K562 (cell line): ENCODE results near the gene MIP. TPM values are rescaled to one million over a fixed set of nuclear protein-coding genes. Genes with fewer than 3 reads are reported as not detected.

Experiments
- ATAC-seq: fragments of 200-7000 bp; cut with Tn5 transposase; 3 replicates; pipeline ENCODE4 v1.9.1; 2020; ENCODE audit warnings: moderate library complexity
- BruUV-seq: library from RNA; stranded (reverse); fragments of 400-500 nt; replicated peaks from 2 replicates; lab custom pipeline; 2021; lab: Mats Ljungman, UMichigan
- CTCF ChIA-PET: fragments of 300-600 bp; formaldehyde crosslinking; extraction: SDS; loops from one replicate; lab custom pipeline; 2021; ENCODE audit warnings: low intra/inter-chr PET ratio; lab: Yijun Ruan, JAX
- POLR2A ChIA-PET: fragments of 300-600, 350-650 bp; sonication (Branson Sonifier 250); formaldehyde crosslinking; extraction: SDS; loops from one replicate; lab custom pipeline; 2021; ENCODE audit warnings: antibody characterized with exemption, inconsistent platforms; lab: Yijun Ruan, JAX
- DNase-seq, 4 experiments: peaks; one replicate each; pipeline versions ENCODE4 v3.0.0 to v3.0.0-alpha.2; 2011 to 2018; ENCODE audit warnings: low spot score in 3 of 4, mixed read lengths in 3 of 4; ENCODE audit errors: extremely low read depth in 1 of 4
- FAIRE-seq: peaks from 2 replicates; lab custom pipeline; 2011; peaks lifted over from hg19 to GRCh38; lab: Jason Lieb, UNC
- H2AFZ ChIP-seq: 2 replicates; pipeline ENCODE4 v1.6.0; 2011; ENCODE audit warnings: low read depth, low read length, control low read depth, inconsistent platforms
- H3K27ac ChIP-seq: fragments of 200-600 bp; 3 replicates; pipeline ENCODE4 v1.8.0; 2011; ENCODE audit warnings: low read depth, mild to moderate bottlenecking, control low read depth, inconsistent platforms, low read length, moderate library complexity, mixed read lengths; ENCODE audit errors: extremely low read depth
- H3K27me3 ChIP-seq, 2 experiments: fragments of 300-600 bp in 1 of 2; 2 replicates in 1 of 2; 3 replicates in 1 of 2; pipeline versions ENCODE4 v1.6.0 to v1.8.0; 2011; ENCODE audit warnings: inconsistent platforms in 2 of 2, low read length in 2 of 2, mild to moderate bottlenecking in 1 of 2, mixed read lengths in 1 of 2, moderate library complexity in 1 of 2; ENCODE audit not compliant: control insufficient read depth in 2 of 2, insufficient read depth in 2 of 2
- H3K36me3 ChIP-seq: fragments of 300-600 bp; 3 replicates; pipeline ENCODE4 v1.8.0; 2011; ENCODE audit warnings: mild to moderate bottlenecking, low read length, inconsistent platforms; ENCODE audit not compliant: control insufficient read depth, insufficient read depth
- H3K4me1 ChIP-seq, 2 experiments: fragments of 200-600 bp in 1 of 2; replicated peaks in 1 of 2; 2 replicates in 1 of 2; 3 replicates in 1 of 2; pipeline versions ENCODE4 v1.5.1 to v1.8.0; 2011; ENCODE audit warnings: inconsistent platforms in 2 of 2, low read length in 2 of 2, mild to moderate bottlenecking in 1 of 2, mixed read lengths in 1 of 2, moderate library complexity in 1 of 2; ENCODE audit not compliant: control insufficient read depth in 2 of 2, insufficient read depth in 2 of 2
- H3K4me2 ChIP-seq: 2 replicates; pipeline ENCODE4 v1.6.1; 2011; ENCODE audit warnings: low read length, control low read depth, inconsistent platforms, mixed read lengths; ENCODE audit not compliant: insufficient read depth
- H3K4me3 ChIP-seq: fragments of 200-600 bp; sonication (generic), shearing (Covaris generic); 2 replicates; pipeline ENCODE4 v1.5.1; 2016; ENCODE audit warnings: control low read depth, inconsistent platforms
- H3K79me2 ChIP-seq: fragments of 200-600 bp; 3 replicates; pipeline ENCODE4 v1.8.0; 2011; ENCODE audit warnings: low read length, inconsistent platforms; ENCODE audit not compliant: control insufficient read depth, insufficient read depth
- H3K9ac ChIP-seq, 2 experiments: 2 replicates each; pipeline versions ENCODE4 v1.6.0 to v1.6.1; 2011; ENCODE audit warnings: low read depth in 2 of 2, low read length in 2 of 2, control low read depth in 1 of 2, inconsistent platforms in 1 of 2, mild to moderate bottlenecking in 1 of 2, mixed read lengths in 1 of 2; ENCODE audit not compliant: insufficient read depth in 1 of 2
- H3K9me1 ChIP-seq: one replicate; pipeline ENCODE4 v1.6.0; 2011; ENCODE audit warnings: inconsistent platforms, mild to moderate bottlenecking, low read length, moderate library complexity; ENCODE audit not compliant: control insufficient read depth, insufficient read depth
- H3K9me3 ChIP-seq: replicated peaks from 2 replicates; pipeline ENCODE4 v1.5.1; 2011; ENCODE audit warnings: low read depth, low read length, inconsistent platforms; ENCODE audit not compliant: control insufficient read depth, insufficient read depth
- H4K20me1 ChIP-seq: replicated peaks from 2 replicates; pipeline ENCODE4 v1.6.1; 2011; ENCODE audit warnings: low read length, inconsistent platforms, mixed read lengths; ENCODE audit not compliant: control insufficient read depth, insufficient read depth
- BDP1 ChIP-seq: IDR thresholded peaks from 3 replicates; pipeline ENCODE4 v1.6.1; 2011; ENCODE audit not compliant: insufficient read length, insufficient read depth
- CCAR2 ChIP-seq: fragments of 200-400 bp; formaldehyde crosslinking; IDR thresholded peaks from 2 replicates; pipeline ENCODE4 v1.6.1; 2017; ENCODE audit warnings: mild to moderate bottlenecking, low read depth, low read length
- MEF2A ChIP-seq: IDR thresholded peaks from 2 replicates; pipeline ENCODE4 v1.6.1; 2011; ENCODE audit warnings: low read depth, mild to moderate bottlenecking, low read length, moderate library complexity; ENCODE audit not compliant: control insufficient read depth
- POLR2G ChIP-seq: fragments of 200-400 bp; formaldehyde crosslinking; IDR thresholded peaks from 2 replicates; pipeline ENCODE4 v1.6.1; 2017; ENCODE audit warnings: low read depth, mild to moderate bottlenecking, antibody characterized with exemption, low read length, moderate library complexity
- SP1 ChIP-seq: sonication (generic); formaldehyde crosslinking; IDR thresholded peaks from 2 replicates; pipeline ENCODE4 v1.8.1; 2022; ENCODE audit warnings: mild to moderate bottlenecking, missing genetic modification reagents
- TAF9B ChIP-seq: fragments of 450-650 bp; IDR thresholded peaks from 2 replicates; pipeline ENCODE4 v1.6.1; 2018; ENCODE audit warnings: mild to moderate bottlenecking; ENCODE audit not compliant: partially characterized antibody
- THRA ChIP-seq: fragments of 450-650 bp; IDR thresholded peaks from 2 replicates; pipeline ENCODE4 v1.6.1; 2017; ENCODE audit warnings: mild to moderate bottlenecking, moderate library complexity
- ZFP1 ChIP-seq: fragments of 450-650 bp; formaldehyde crosslinking; IDR thresholded peaks from 2 replicates; pipeline ENCODE4 v1.4.0; 2020; ENCODE audit warnings: mild to moderate bottlenecking, mixed read lengths
- ZNF79 ChIP-seq: fragments of 250-450 bp; sonication (Bioruptor Pico); IDR thresholded peaks from 2 replicates; pipeline ENCODE4 v1.4.0; 2020; ENCODE audit warnings: low read depth, mild to moderate bottlenecking, moderate library complexity
- ZZZ3 ChIP-seq: fragments of 450-650 bp; IDR thresholded peaks from 2 replicates; pipeline ENCODE4 v1.6.1; 2016; ENCODE audit warnings: antibody characterized with exemption, mild to moderate bottlenecking, moderate library complexity
- WGBS: fragments of 100-300 bp; shearing (Covaris generic); methylation state at CpG from one replicate; pipeline ENCODE4 v1.1.6; 2016; ENCODE audit warnings: low coverage, mixed read lengths; ENCODE audit not compliant: insufficient coverage; ENCODE audit errors: missing lambda C conversion rate; 5-methylcytosine and 5-hydroxymethylcytosine counted together
- in situ Hi-C: fragments of 300-500 bp; cut with MboI; formaldehyde crosslinking; loops from 4 replicates; pipeline ENCODE4 v1.15.0; 2018; ENCODE audit warnings: inconsistent platforms, mixed read lengths
- intact Hi-C: fragments of 100-400 bp; cut with micrococcal nuclease; formaldehyde crosslinking; loops from 2 replicates; pipeline ENCODE4 v1.14.2; 2022
- polyA plus RNA-seq, 8 experiments: library from polyadenylated mRNA; depleted of rRNA in 4 of 8; stranded (reverse) in 5 of 8; unstranded in 3 of 8; fragments of >200 nt; fragmentation: Nextera tagmentation in 2 of 8; fragmentation: Illumina TruSeq in 1 of 8; extraction: Ambion mirVana in 2 of 8; extraction: Trizol in 1 of 8; gene quantifications; 2 replicates each; pipeline versions ENCODE4 v1.2.1 to v1.2.3, GENCODE V29; 2011 to 2014; ENCODE audit warnings: inconsistent platforms in 1 of 8, missing spikeins in 1 of 8
- total RNA-seq, 7 experiments: library from RNA; depleted of rRNA in 6 of 7; stranded (reverse); fragments of >200 nt in 6 of 7; fragmentation: Illumina TruSeq in 2 of 7; extraction: Trizol in 2 of 7; gene quantifications; 2 replicates each; pipeline versions ENCODE4 v1.2.1 to v1.2.3, GENCODE V29; 2011 to 2021; ENCODE audit warnings: low replicate concordance in 1 of 7

MIP gene
- total and polyA plus RNA-seq, 9 of the 15 experiments (the other 6 are each of a cell fraction or from before 2014, with no cell fraction given): 0.09 to 0.36 (median 0.19) TPM; not detected in 5

- peaks cover 0 to 8% of the 10 kb centered on the region in 2 experiments; a peak in 1 of 5 replicates for H3K4me1 ChIP-seq
- peak; percentile 6 for FAIRE-seq
- in situ Hi-C loops: no loop called here
- intact Hi-C loops: no loop called here
- POLR2A ChIA-PET: interaction anchor here (0.7 to 1.4 kb wide), 10 partner anchors 9 to 52 kb away, joined by 3 to 5 read pairs (median 4); partner anchors contain the start of genes STAT2 and TIMELESS
- 69% methylated on average over 6 of the region's 6 CpGs for WGBS
- H3K9me1 ChIP-seq: no peaks in the 10 kb centered on the region
- no peak overlapping the region for H3K4me3 ChIP-seq
- no peaks in the 10 kb centered on the region for H3K9me3 ChIP-seq
- peak overlapping the region in 1 of 2 experiments; percentile 72; a peak in 1 of 4 replicates for H3K9ac ChIP-seq
- no peak overlapping the region for H3K4me2 ChIP-seq
- no TSS peak for BruUV-seq
- no peaks in the 10 kb centered on the region for H4K20me1 ChIP-seq
- no peak for DNase-seq
- no peak for TF ChIP-seq MEF2A
- TF ChIP-seq POLR2G: peak; percentile 50; the same call in 1 of the 2 replicates
- CTCF ChIA-PET: no interaction called here
- H3K27ac ChIP-seq: no peak overlapping the region
- ATAC-seq: peak; percentile 9; the same call in 2 of the 3 replicates
- no peaks in the 10 kb centered on the region for H3K79me2 ChIP-seq
- no peak overlapping the region for H2AFZ ChIP-seq
- no peaks in the 10 kb centered on the region for H3K27me3 ChIP-seq
- H3K36me3 ChIP-seq: peaks cover 28% of the 10 kb centered on the region
Measured at GRCh38 chr12:56411781-56412639, 42.4 kb downstream of the MIP start.

- H3K9ac ChIP-seq: peak overlapping the region in 1 of 2 experiments; percentile 50; a peak in 1 of 4 replicates
- DNase-seq (no peak), ATAC-seq (no peak), FAIRE-seq (no peak)
- no peaks in the 10 kb centered on the region for H3K27me3 ChIP-seq
- in situ Hi-C loops (no loop called here), intact Hi-C loops (no loop called here)
- ChIA-PET POLR2A (interaction anchor here (1.0 to 1.5 kb wide), 3 partner anchors 11 to 31 kb away, joined by 4 to 5 read pairs (median 4); no protein-coding TSS in a partner anchor), CTCF (no interaction called here)
- no peak overlapping the region for H3K27ac ChIP-seq
- no peaks in the 10 kb centered on the region for H4K20me1 ChIP-seq
- H3K9me3 ChIP-seq: no peaks in the 10 kb centered on the region
- peaks cover 16% of the 10 kb centered on the region; the same call in 2 of the 3 replicates for H3K36me3 ChIP-seq
- BruUV-seq: no TSS peak
- H3K4me1 ChIP-seq: peaks cover 0 to 8% of the 10 kb centered on the region in 2 experiments; a peak in 1 of 5 replicates
- 38% methylated on average over 4 of the region's 4 CpGs for WGBS
- H3K79me2 ChIP-seq: no peaks in the 10 kb centered on the region
- H2AFZ ChIP-seq: no peak overlapping the region
- H3K9me1 ChIP-seq: no peaks in the 10 kb centered on the region
- no peak overlapping the region for H3K4me2 ChIP-seq
- TF ChIP-seq SP1 (CRISPR knock-in tag) (no peak), ZNF79 (CRISPR knock-in tag) (no peak), CCAR2 (no peak), BDP1 (no peak), ZFP1 (CRISPR knock-in tag) (no peak), THRA (no peak), TAF9B (no peak), ZZZ3 (no peak)
- H3K4me3 ChIP-seq: no peak overlapping the region
Measured at GRCh38 chr12:56410768-56411167, 43.7 kb downstream of the MIP start.
